ENCODE data around the gene PERM1. TPM values are rescaled to one million over a fixed set of nuclear protein-coding genes. Genes with fewer than 3 reads are reported as not detected.

Gene PERM1
- total and polyA plus RNA-seq, 9 of the 15 experiments (the other 6 are each of a cell fraction or from before 2014, with no cell fraction given): not detected

- TF ChIP-seq ZNF280A (IDR thresholded peaks at IDR 0.05; ENCODE audit: low read depth, partially characterized antibody): no peak
- no peak for TF ChIP-seq NFYB (IDR thresholded peaks at IDR 0.05; ENCODE audit: extremely low read depth, insufficient read length)
- TF ChIP-seq NCOA1 (IDR thresholded peaks at IDR 0.05; ENCODE audit: low read depth): no peak
- TF ChIP-seq ZNF696 (CRISPR knock-in tag; conservative IDR thresholded peaks at IDR 0.05): no peak
- no peak for TF ChIP-seq ZNF212 (CRISPR knock-in tag; IDR thresholded peaks at IDR 0.05)
- TF ChIP-seq KAT7 (CRISPR knock-in tag; IDR thresholded peaks at IDR 0.05; ENCODE audit: borderline replicate concordance): no peak
- TF ChIP-seq CREM (IDR thresholded peaks at IDR 0.05; ENCODE audit: low read depth): peak; percentile 80
- TF ChIP-seq ZNF449 (CRISPR knock-in tag; IDR thresholded peaks at IDR 0.05): no peak
- TF ChIP-seq ELF4 (CRISPR knock-in tag; IDR thresholded peaks at IDR 0.05): no peak
- TF ChIP-seq ZNF584 (CRISPR knock-in tag; IDR thresholded peaks at IDR 0.05; ENCODE audit: low read depth): no peak
- no peak for TF ChIP-seq ETV5 (CRISPR knock-in tag; IDR thresholded peaks at IDR 0.05; ENCODE audit: low read depth)
- no peak for TF ChIP-seq TCF7 (IDR thresholded peaks at IDR 0.05; ENCODE audit: borderline replicate concordance)
- no peak for TF ChIP-seq GATAD2A (IDR thresholded peaks at IDR 0.05)
- no peak for TF ChIP-seq NCOR1 (IDR thresholded peaks at IDR 0.05)
- TF ChIP-seq ZNF79 (CRISPR knock-in tag; IDR thresholded peaks at IDR 0.05; ENCODE audit: low read depth): no peak
- peak in 1 of 2 experiments; percentile 62; a peak in 2 of 4 replicates for TF ChIP-seq NONO (IDR thresholded peaks at IDR 0.05; ENCODE audit: low read depth in 2 of 2, low read length in 1 of 2)
- no peak for TF ChIP-seq RBM22 (IDR thresholded peaks at IDR 0.05; ENCODE audit: low read depth, low read length, poor library complexity, severe bottlenecking)
- TF ChIP-seq GATAD2B (IDR thresholded peaks at IDR 0.05; ENCODE audit: borderline replicate concordance): peak; percentile 91; the same call in 1 of the 2 replicates
- no peak for TF ChIP-seq ZKSCAN8 (CRISPR knock-in tag; IDR thresholded peaks at IDR 0.05)
- no peak for TF ChIP-seq ZNF184 (CRISPR knock-in tag; IDR thresholded peaks at IDR 0.05)
- no peak for TF ChIP-seq SAFB (IDR thresholded peaks at IDR 0.05; ENCODE audit: borderline replicate concordance, low read depth, low read length)
- no peak for TF ChIP-seq FIP1L1 (IDR thresholded peaks at IDR 0.05; ENCODE audit: low read depth, low read length, poor library complexity, severe bottlenecking)
- TF ChIP-seq TFAM (CRISPR knock-in tag; conservative IDR thresholded peaks at IDR 0.05): no peak
- no peak for TF ChIP-seq OTX1 (CRISPR knock-in tag; IDR thresholded peaks at IDR 0.05)
Observed at GRCh38 chr1:998995-999724, 17.3 kb upstream of the PERM1 start (continued).

Data from K562 (cell line).